ENCODE data around the gene GRIK3.

The GRIK3 gene

DNA sequence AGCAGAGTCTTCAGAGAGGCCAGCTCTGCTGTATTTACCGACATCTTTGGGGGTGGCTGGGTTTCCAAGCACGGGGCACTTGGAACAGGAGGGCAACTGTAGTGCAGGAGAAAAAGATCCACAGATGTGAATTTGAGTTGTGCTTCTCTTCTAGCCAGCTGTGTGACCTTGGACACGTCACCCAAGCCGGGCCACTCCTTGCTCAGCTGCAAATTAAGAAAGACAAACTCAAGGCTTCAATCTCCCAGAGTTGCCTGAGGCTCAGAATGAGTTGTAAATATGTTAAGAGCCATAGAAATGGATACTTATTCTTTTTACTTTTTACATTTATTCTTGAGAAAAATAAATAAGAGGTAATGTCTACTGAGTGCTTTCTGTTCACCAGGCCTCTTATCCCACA, 24.3 kb downstream of the GRIK3 start:
- TF ChIP-seq EZH2phosphoT487 (IDR thresholded peaks at IDR 0.05; ENCODE audit: borderline replicate concordance): no peak
- TF ChIP-seq, protein P1, sequence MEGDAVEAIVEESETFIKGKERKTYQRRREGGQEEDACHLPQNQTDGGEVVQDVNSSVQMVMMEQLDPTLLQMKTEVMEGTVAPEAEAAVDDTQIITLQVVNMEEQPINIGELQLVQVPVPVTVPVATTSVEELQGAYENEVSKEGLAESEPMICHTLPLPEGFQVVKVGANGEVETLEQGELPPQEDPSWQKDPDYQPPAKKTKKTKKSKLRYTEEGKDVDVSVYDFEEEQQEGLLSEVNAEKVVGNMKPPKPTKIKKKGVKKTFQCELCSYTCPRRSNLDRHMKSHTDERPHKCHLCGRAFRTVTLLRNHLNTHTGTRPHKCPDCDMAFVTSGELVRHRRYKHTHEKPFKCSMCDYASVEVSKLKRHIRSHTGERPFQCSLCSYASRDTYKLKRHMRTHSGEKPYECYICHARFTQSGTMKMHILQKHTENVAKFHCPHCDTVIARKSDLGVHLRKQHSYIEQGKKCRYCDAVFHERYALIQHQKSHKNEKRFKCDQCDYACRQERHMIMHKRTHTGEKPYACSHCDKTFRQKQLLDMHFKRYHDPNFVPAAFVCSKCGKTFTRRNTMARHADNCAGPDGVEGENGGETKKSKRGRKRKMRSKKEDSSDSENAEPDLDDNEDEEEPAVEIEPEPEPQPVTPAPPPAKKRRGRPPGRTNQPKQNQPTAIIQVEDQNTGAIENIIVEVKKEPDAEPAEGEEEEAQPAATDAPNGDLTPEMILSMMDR (conservative IDR thresholded peaks at IDR 0.05; ENCODE audit: low read length): no peak
- H2AFZ ChIP-seq (ENCODE audit: low read length): no peak overlapping the region

GRCh38 chr1:37009521-37009920, 24.8 kb downstream of the GRIK3 start:
- Histone ChIP-seq H4K20me1 (ENCODE audit: insufficient read depth, low read length, poor library complexity, severe bottlenecking) (no peaks in the 10 kb centered on the region), H3K79me2 (ENCODE audit: insufficient read depth, low read length) (no peaks in the 10 kb centered on the region), H3K4me1 (ENCODE audit: insufficient read depth, low read length, poor library complexity, severe bottlenecking) (no peaks in the 10 kb centered on the region), H3K9me2 (replicated peaks; ENCODE audit: low read depth, low read length) (no peaks in the 10 kb centered on the region), H3K36me3 (ENCODE audit: insufficient read depth, low read length) (no peaks in the 10 kb centered on the region), H3K9ac (ENCODE audit: low read depth, low read length, poor library complexity, severe bottlenecking) (no peak overlapping the region), H2AFZ (ENCODE audit: low read length) (no peak overlapping the region), H3F3A (ENCODE audit: low read depth) (no peaks in the 10 kb centered on the region), H3K4me2 (ENCODE audit: low read depth, low read length, poor library complexity, severe bottlenecking) (no peak overlapping the region), H3K4me3 (ENCODE audit: low read length, poor library complexity, severe bottlenecking) (no peak overlapping the region), H3K27me3 (ENCODE audit: insufficient read depth, low read length, poor library complexity, severe bottlenecking) (no peaks in the 10 kb centered on the region), H3K9me3 (ENCODE audit: insufficient read depth, low read depth, low read length) (no peaks in the 10 kb centered on the region)
- TF ChIP-seq EZH2phosphoT487 (IDR thresholded peaks at IDR 0.05; ENCODE audit: borderline replicate concordance): no peak

More for the DNA sequence above, 24.3 kb downstream of the GRIK3 start:
- Histone ChIP-seq H3K9ac (ENCODE audit: low read depth, low read length, poor library complexity, severe bottlenecking) (no peak overlapping the region), H3K4me1 (ENCODE audit: insufficient read depth, low read length, poor library complexity, severe bottlenecking) (no peaks in the 10 kb centered on the region), H3K4me3 (ENCODE audit: low read length, poor library complexity, severe bottlenecking) (no peak overlapping the region), H3K36me3 (ENCODE audit: insufficient read depth, low read length) (no peaks in the 10 kb centered on the region), H4K20me1 (ENCODE audit: insufficient read depth, low read length, poor library complexity, severe bottlenecking) (no peaks in the 10 kb centered on the region), H3K27me3 (ENCODE audit: insufficient read depth, low read length, poor library complexity, severe bottlenecking) (no peaks in the 10 kb centered on the region), H3K4me2 (ENCODE audit: low read depth, low read length, poor library complexity, severe bottlenecking) (no peak overlapping the region), H3K79me2 (ENCODE audit: insufficient read depth, low read length) (no peaks in the 10 kb centered on the region), H3K9me2 (replicated peaks; ENCODE audit: low read depth, low read length) (no peaks in the 10 kb centered on the region), H3F3A (ENCODE audit: low read depth) (no peaks in the 10 kb centered on the region), H3K9me3 (ENCODE audit: insufficient read depth, low read depth, low read length) (no peaks in the 10 kb centered on the region)

DNA sequence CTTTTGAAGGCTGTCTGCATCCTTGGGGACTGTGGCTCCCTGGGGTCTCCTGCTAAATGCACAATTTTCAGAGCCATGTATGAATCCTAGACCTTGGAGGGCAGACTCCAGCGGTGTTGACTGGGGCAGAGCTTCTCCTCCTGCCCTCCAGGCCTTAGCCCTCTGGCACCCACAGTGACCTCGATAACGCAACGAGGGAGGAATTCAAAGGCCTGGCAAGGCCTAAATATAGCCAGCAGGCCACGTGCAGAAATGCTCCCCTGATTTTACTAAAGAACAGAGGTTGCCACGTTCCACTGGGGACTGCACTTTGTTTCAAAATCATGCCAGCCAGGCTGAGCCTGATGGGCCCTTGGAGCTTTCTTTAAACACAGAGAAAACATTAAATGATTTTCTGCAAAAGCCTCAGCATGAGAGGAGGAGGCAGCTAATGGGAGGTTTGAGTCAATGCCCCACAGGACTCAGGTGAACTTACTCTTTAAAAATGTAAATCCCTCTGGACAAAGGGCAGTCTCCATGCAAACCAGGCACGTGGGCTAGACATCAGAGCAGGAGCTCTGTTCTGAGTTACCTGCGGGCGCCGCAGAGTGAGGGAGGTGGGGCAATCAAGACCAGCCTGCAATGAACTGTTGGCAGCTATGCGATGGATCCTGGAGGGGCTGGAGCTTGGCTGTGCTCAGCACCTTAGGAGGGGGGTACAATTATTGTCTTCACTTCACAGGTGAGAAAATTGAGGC, 28.0 kb downstream of the GRIK3 start:
- no peaks in the 10 kb centered on the region for H3F3A ChIP-seq (ENCODE audit: low read depth)
- H3K9me2 ChIP-seq (replicated peaks; ENCODE audit: low read depth, low read length): no peaks in the 10 kb centered on the region
- no peaks in the 10 kb centered on the region for H3K79me2 ChIP-seq (ENCODE audit: insufficient read depth, low read length)
- H4K20me1 ChIP-seq (ENCODE audit: insufficient read depth, low read length, poor library complexity, severe bottlenecking): no peaks in the 10 kb centered on the region
- H2AFZ ChIP-seq (ENCODE audit: low read length): no peak overlapping the region
- H3K9ac ChIP-seq (ENCODE audit: low read depth, low read length, poor library complexity, severe bottlenecking): no peak overlapping the region
- no peaks in the 10 kb centered on the region for H3K27me3 ChIP-seq (ENCODE audit: insufficient read depth, low read length, poor library complexity, severe bottlenecking)
- no peak for TF ChIP-seq EZH2phosphoT487 (IDR thresholded peaks at IDR 0.05; ENCODE audit: borderline replicate concordance)
- TF ChIP-seq, protein P1 (conservative IDR thresholded peaks at IDR 0.05; ENCODE audit: low read length): no peak
- H3K4me3 ChIP-seq (ENCODE audit: low read length, poor library complexity, severe bottlenecking): no peak overlapping the region
- no peaks in the 10 kb centered on the region for H3K4me1 ChIP-seq (ENCODE audit: insufficient read depth, low read length, poor library complexity, severe bottlenecking)
- no peaks in the 10 kb centered on the region for H3K9me3 ChIP-seq (ENCODE audit: insufficient read depth, low read depth, low read length)
- no peak overlapping the region for H3K4me2 ChIP-seq (ENCODE audit: low read depth, low read length, poor library complexity, severe bottlenecking)
- no peaks in the 10 kb centered on the region for H3K36me3 ChIP-seq (ENCODE audit: insufficient read depth, low read length)

GRCh38 chr1:37002898-37003297, 31.4 kb downstream of the GRIK3 start:
- Histone ChIP-seq H3K36me3 (ENCODE audit: insufficient read depth, low read length) (no peaks in the 10 kb centered on the region), H3K9me3 (ENCODE audit: insufficient read depth, low read depth, low read length) (no peaks in the 10 kb centered on the region), H3K9ac (ENCODE audit: low read depth, low read length, poor library complexity, severe bottlenecking) (no peak overlapping the region), H3K79me2 (ENCODE audit: insufficient read depth, low read length) (no peaks in the 10 kb centered on the region), H3F3A (ENCODE audit: low read depth) (no peaks in the 10 kb centered on the region), H3K4me2 (ENCODE audit: low read depth, low read length, poor library complexity, severe bottlenecking) (no peak overlapping the region), H3K27me3 (ENCODE audit: insufficient read depth, low read length, poor library complexity, severe bottlenecking) (no peaks in the 10 kb centered on the region), H4K20me1 (ENCODE audit: insufficient read depth, low read length, poor library complexity, severe bottlenecking) (no peaks in the 10 kb centered on the region), H3K9me2 (replicated peaks; ENCODE audit: low read depth, low read length) (no peaks in the 10 kb centered on the region), H3K4me1 (ENCODE audit: insufficient read depth, low read length, poor library complexity, severe bottlenecking) (no peaks in the 10 kb centered on the region), H2AFZ (ENCODE audit: low read length) (no peak overlapping the region), H3K4me3 (ENCODE audit: low read length, poor library complexity, severe bottlenecking) (no peak overlapping the region)
- TF ChIP-seq, protein P1 (conservative IDR thresholded peaks at IDR 0.05; ENCODE audit: low read length): no peak
- TF ChIP-seq EZH2phosphoT487 (IDR thresholded peaks at IDR 0.05; ENCODE audit: borderline replicate concordance): no peak

All from Loucy (cell line).